Breast epithelium (tissue), 3 donors: ENCODE results near the gene RREB1.

ENCODE experiments used
- POLR2A ChIP-seq: fragments of 450-650 bp; IDR thresholded peaks from one replicate; pipeline ENCODE4 v1.6.1; 2016; ENCODE audit warnings: antibody characterized with exemption, mild to moderate bottlenecking, moderate library complexity
- TF ChIP-seq, protein P1 (sequence below), 3 donors: fragments of 450-650 bp; IDR thresholded peaks; one replicate each; pipeline ENCODE4 v1.5.1; 2016 to 2017; ENCODE audit warnings: antibody characterized with exemption in 3 of 3, mild to moderate bottlenecking in 3 of 3, moderate library complexity in 3 of 3

DNA sequence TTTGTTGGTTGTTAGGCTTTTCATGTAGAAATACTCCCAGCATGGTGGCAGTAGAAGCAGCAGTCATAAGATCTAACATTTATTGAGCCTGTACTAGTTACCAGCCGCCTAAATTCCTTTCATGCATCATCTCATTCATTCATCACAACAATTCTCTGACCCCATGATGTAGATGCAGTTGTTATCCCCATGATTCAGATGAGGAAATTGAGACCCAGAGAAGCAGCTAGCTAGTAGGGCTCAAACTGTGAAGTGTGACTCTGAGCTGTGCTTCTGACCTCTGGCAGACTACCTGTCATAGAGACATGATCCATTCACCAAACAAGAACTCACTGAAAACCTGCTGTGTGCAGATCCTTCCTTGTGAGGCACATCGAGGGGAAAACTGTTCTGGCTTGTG lies 16.9 kb downstream of the RREB1 start:
- TF ChIP-seq POLR2A, result no peak
- TF ChIP-seq, protein P1, sequence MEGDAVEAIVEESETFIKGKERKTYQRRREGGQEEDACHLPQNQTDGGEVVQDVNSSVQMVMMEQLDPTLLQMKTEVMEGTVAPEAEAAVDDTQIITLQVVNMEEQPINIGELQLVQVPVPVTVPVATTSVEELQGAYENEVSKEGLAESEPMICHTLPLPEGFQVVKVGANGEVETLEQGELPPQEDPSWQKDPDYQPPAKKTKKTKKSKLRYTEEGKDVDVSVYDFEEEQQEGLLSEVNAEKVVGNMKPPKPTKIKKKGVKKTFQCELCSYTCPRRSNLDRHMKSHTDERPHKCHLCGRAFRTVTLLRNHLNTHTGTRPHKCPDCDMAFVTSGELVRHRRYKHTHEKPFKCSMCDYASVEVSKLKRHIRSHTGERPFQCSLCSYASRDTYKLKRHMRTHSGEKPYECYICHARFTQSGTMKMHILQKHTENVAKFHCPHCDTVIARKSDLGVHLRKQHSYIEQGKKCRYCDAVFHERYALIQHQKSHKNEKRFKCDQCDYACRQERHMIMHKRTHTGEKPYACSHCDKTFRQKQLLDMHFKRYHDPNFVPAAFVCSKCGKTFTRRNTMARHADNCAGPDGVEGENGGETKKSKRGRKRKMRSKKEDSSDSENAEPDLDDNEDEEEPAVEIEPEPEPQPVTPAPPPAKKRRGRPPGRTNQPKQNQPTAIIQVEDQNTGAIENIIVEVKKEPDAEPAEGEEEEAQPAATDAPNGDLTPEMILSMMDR (IDR thresholded peaks at IDR 0.05), result no peak
